Hepatocyte (in vitro differentiated cells): ENCODE measurements around the gene ANKS3. TPM values are rescaled to one million over a fixed set of nuclear protein-coding genes. Genes with fewer than 3 reads are reported as not detected.

Experiments
- DNase-seq: peaks from one replicate; pipeline ENCODE4 v3.0.0-alpha.2; 2016; ENCODE audit warnings: low spot score
- H2AFZ ChIP-seq: fragments of 200-600 bp; sonication (generic); 2 replicates; pipeline ENCODE4 v1.6.0; 2016; ENCODE audit warnings: antibody characterized with exemption, mild to moderate bottlenecking
- H3K27ac ChIP-seq: fragments of 200-600 bp; sonication (generic); 2 replicates; pipeline ENCODE4 v1.5.1; 2016; ENCODE audit warnings: mild to moderate bottlenecking
- H3K27me3 ChIP-seq: fragments of 200-600 bp; sonication (generic); 2 replicates; pipeline ENCODE4 v1.6.1; 2016
- H3K36me3 ChIP-seq: fragments of 200-600 bp; sonication (generic); replicated peaks from 2 replicates; pipeline ENCODE4 v1.5.1; 2016; ENCODE audit warnings: low read depth; ENCODE audit not compliant: insufficient read depth
- H3K4me1 ChIP-seq: fragments of 200-600 bp; sonication (generic); 2 replicates; pipeline ENCODE4 v1.5.1; 2016; ENCODE audit warnings: mild to moderate bottlenecking, moderate library complexity; ENCODE audit not compliant: insufficient read depth
- H3K4me2 ChIP-seq: fragments of 200-600 bp; sonication (generic); 2 replicates; pipeline ENCODE4 v1.6.0; 2016
- H3K4me3 ChIP-seq: fragments of 200-600 bp; sonication (generic); 2 replicates; pipeline ENCODE4 v1.5.1; 2016; ENCODE audit warnings: mild to moderate bottlenecking
- H3K79me2 ChIP-seq: fragments of 200-600 bp; sonication (generic); 2 replicates; pipeline ENCODE4 v1.6.0; 2017; ENCODE audit warnings: mild to moderate bottlenecking
- H3K9me2 ChIP-seq: fragments of 200-600 bp; sonication (generic); replicated peaks from 2 replicates; pipeline ENCODE4 v1.6.0; 2017; ENCODE audit warnings: mild to moderate bottlenecking; ENCODE audit not compliant: insufficient read depth
- H3K9me3 ChIP-seq: fragments of 200-600 bp; sonication (generic); 2 replicates; pipeline ENCODE4 v1.5.1; 2016; ENCODE audit warnings: low read depth, mild to moderate bottlenecking
- H4K20me1 ChIP-seq: fragments of 200-600 bp; sonication (generic); 2 replicates; pipeline ENCODE4 v1.6.0; 2016; ENCODE audit warnings: mild to moderate bottlenecking; ENCODE audit not compliant: insufficient read depth, poor library complexity, severe bottlenecking
- CTCF ChIP-seq: fragments of 200-600 bp; sonication (generic); IDR thresholded peaks from 2 replicates; pipeline ENCODE4 v1.5.1; 2016; ENCODE audit warnings: antibody characterized with exemption, mild to moderate bottlenecking; ENCODE audit not compliant: poor library complexity
- EZH2 ChIP-seq: fragments of 200-600 bp; sonication (generic); IDR thresholded peaks from 2 replicates; pipeline ENCODE4 v1.6.1; 2016; ENCODE audit warnings: antibody characterized with exemption, mild to moderate bottlenecking, borderline replicate concordance
- EZH2phosphoT487 ChIP-seq: fragments of 200-600 bp; sonication (generic); IDR thresholded peaks from one replicate; pipeline ENCODE4 v1.6.1; 2018; ENCODE audit warnings: antibody characterized with exemption, mild to moderate bottlenecking, low read depth, moderate library complexity; ENCODE audit not compliant: unreplicated experiment, severe bottlenecking
- WGBS: methylation state at CpG from one replicate; pipeline ENCODE4 v1.1.6; 2016; ENCODE audit warnings: low lambda C conversion rate; ENCODE audit errors: missing lambda C conversion rate; 5-methylcytosine and 5-hydroxymethylcytosine counted together
- polyA plus RNA-seq: library from polyadenylated mRNA; unstranded; fragments of >200 nt; fragmentation: Nextera tagmentation; extraction: Ambion mirVana; gene quantifications from 2 replicates; pipeline ENCODE4 v1.2.1, GENCODE V29; 2016
- total RNA-seq: library from RNA; depleted of rRNA; stranded (reverse); fragments of >200 nt; gene quantifications from 2 replicates; pipeline ENCODE4 v1.2.3, GENCODE V29; 2014

ANKS3 gene
- total and polyA plus RNA-seq, 2 experiments from 2014 or later, result 11.7 to 17.4 TPM

- H3K27me3 ChIP-seq, result no peaks in the 10 kb centered on the region
- H2AFZ ChIP-seq, result no peak overlapping the region
- H3K36me3 ChIP-seq, result no peaks in the 10 kb centered on the region
- WGBS, result 78% methylated on average over 16 of the region's 16 CpGs
- H3K9me2 ChIP-seq, result no peaks in the 10 kb centered on the region
- no peaks in the 10 kb centered on the region for H3K9me3 ChIP-seq
- no peak for TF ChIP-seq CTCF
- TF ChIP-seq EZH2, result no peak
- no peak for TF ChIP-seq EZH2phosphoT487
- H3K4me3 ChIP-seq, result no peak overlapping the region
- peak overlapping the region; percentile 95 for H3K27ac ChIP-seq
- peak; percentile 81 for DNase-seq
- H3K4me2 ChIP-seq, result peak overlapping the region; percentile 43
- H3K79me2 ChIP-seq, result peaks cover 21% of the 10 kb centered on the region
- no peaks in the 10 kb centered on the region for H4K20me1 ChIP-seq
- peaks cover 24% of the 10 kb centered on the region for H3K4me1 ChIP-seq
Observed at GRCh38 chr16:4654011-4654963, 79.8 kb downstream of the ANKS3 start.

- Histone ChIP-seq H3K27ac (peak overlapping the region; percentile 95), H3K36me3 (no peaks in the 10 kb centered on the region), H4K20me1 (no peaks in the 10 kb centered on the region), H3K4me2 (peak overlapping the region; percentile 43), H3K9me2 (no peaks in the 10 kb centered on the region), H3K4me3 (no peak overlapping the region), H3K27me3 (no peaks in the 10 kb centered on the region), H2AFZ (no peak overlapping the region), H3K9me3 (no peaks in the 10 kb centered on the region), H3K4me1 (peaks cover 24% of the 10 kb centered on the region), H3K79me2 (peaks cover 32% of the 10 kb centered on the region)
- 97% methylated on average over 24 of the region's 25 CpGs for WGBS
- TF ChIP-seq EZH2 (no peak), EZH2phosphoT487 (no peak), CTCF (no peak)
- DNase-seq, result no peak
Observed at GRCh38 chr16:4652561-4652960, 81.5 kb downstream of the ANKS3 start.

GRCh38 chr16:4651827-4652226, 82.2 kb downstream of the ANKS3 start:
- Histone ChIP-seq H3K9me3 (no peaks in the 10 kb centered on the region), H4K20me1 (peaks cover 3% of the 10 kb centered on the region), H3K4me1 (peaks cover 24% of the 10 kb centered on the region), H3K9me2 (no peaks in the 10 kb centered on the region), H3K27ac (no peak overlapping the region), H3K4me2 (no peak overlapping the region), H3K79me2 (peaks cover 39% of the 10 kb centered on the region), H3K4me3 (no peak overlapping the region), H3K27me3 (no peaks in the 10 kb centered on the region), H3K36me3 (no peaks in the 10 kb centered on the region), H2AFZ (no peak overlapping the region)
- DNase-seq, result no peak
- WGBS, result 98% methylated on average over 13 of the region's 13 CpGs
- TF ChIP-seq CTCF, result no peak
- no peak for TF ChIP-seq EZH2phosphoT487
- no peak for TF ChIP-seq EZH2
